HEK293 (cell line): ENCODE data around the gene LKAAEAR1.

Experiments used
- CTCF ChIA-PET: fragments of 350-600 bp; formaldehyde crosslinking; extraction: SDS; loops from one replicate; lab custom pipeline; 2021; ENCODE audit warnings: antibody characterized with exemption; lab: Yijun Ruan, JAX
- POLR2A ChIA-PET: fragments of 300-600 bp; formaldehyde crosslinking; extraction: SDS; loops from one replicate; lab custom pipeline; 2020; ENCODE audit warnings: antibody characterized with exemption, inconsistent platforms; lab: Yijun Ruan, JAX
- H3K27ac ChIP-seq: fragments of 200-500 bp; sonication (Bioruptor generic); 2 replicates; pipeline ENCODE4 v1.5.1; 2014; ENCODE audit warnings: low read depth, low read length, control low read depth, inconsistent platforms; ENCODE audit errors: extremely low read depth
- H3K36me3 ChIP-seq, 2 experiments: fragments of 200-500 bp in 1 of 2; sonication (Bioruptor generic) in 1 of 2; 1 replicate in 1 of 2; 2 replicates in 1 of 2; pipeline ENCODE4 v1.5.1; 2014 to 2017; ENCODE audit warnings: inconsistent platforms in 2 of 2, low read length in 2 of 2; ENCODE audit not compliant: control insufficient read depth in 2 of 2, insufficient read depth in 1 of 2
- H3K4me1 ChIP-seq: fragments of 200-500 bp; sonication (Bioruptor generic); 2 replicates; pipeline ENCODE4 v1.5.1; 2014; ENCODE audit warnings: mild to moderate bottlenecking, low read length, inconsistent platforms; ENCODE audit not compliant: control insufficient read depth, insufficient read depth
- H3K4me3 ChIP-seq: 2 replicates; pipeline ENCODE4 v1.5.1; 2011; ENCODE audit warnings: low read depth, mild to moderate bottlenecking, control low read depth, low read length, moderate library complexity
- H3K9me3 ChIP-seq: fragments of 200-500 bp; sonication (Bioruptor generic); 2 replicates; pipeline ENCODE4 v1.5.1; 2014; ENCODE audit warnings: low read depth, low read length, inconsistent platforms; ENCODE audit not compliant: control insufficient read depth, insufficient read depth
- GLIS2 ChIP-seq: fragments of 450-650 bp; formaldehyde crosslinking; IDR thresholded peaks from 2 replicates; pipeline ENCODE4 v1.5.1; 2016; ENCODE audit warnings: missing biosample characterization, missing genetic modification characterization
- KLF16 ChIP-seq: fragments of 450-650 bp; formaldehyde crosslinking; IDR thresholded peaks from 2 replicates; pipeline ENCODE4 v1.5.1; 2017; ENCODE audit warnings: missing biosample characterization, missing genetic modification characterization
- KLF8 ChIP-seq: fragments of 450-650 bp; formaldehyde crosslinking; IDR thresholded peaks from 2 replicates; pipeline ENCODE4 v1.5.1; 2016; ENCODE audit warnings: missing biosample characterization, missing genetic modification characterization
- PATZ1 ChIP-seq: fragments of 450-650 bp; formaldehyde crosslinking; IDR thresholded peaks from 2 replicates; pipeline ENCODE4 v1.5.1; 2016; ENCODE audit warnings: missing biosample characterization, missing genetic modification characterization
- SP7 ChIP-seq: fragments of 450-650 bp; formaldehyde crosslinking; IDR thresholded peaks from 2 replicates; pipeline ENCODE4 v1.5.1; 2016; ENCODE audit warnings: missing biosample characterization, missing genetic modification characterization
- ZBTB17 ChIP-seq: fragments of 450-650 bp; formaldehyde crosslinking; IDR thresholded peaks from 2 replicates; pipeline ENCODE4 v1.5.1; 2016; ENCODE audit warnings: missing biosample characterization, missing genetic modification characterization
- ZBTB48 ChIP-seq: fragments of 450-650 bp; formaldehyde crosslinking; IDR thresholded peaks from 2 replicates; pipeline ENCODE4 v1.5.1; 2016; ENCODE audit warnings: missing biosample characterization, missing genetic modification characterization
- ZBTB6 ChIP-seq: fragments of 450-650 bp; formaldehyde crosslinking; IDR thresholded peaks from 2 replicates; pipeline ENCODE4 v1.5.1; 2017; ENCODE audit warnings: missing biosample characterization, missing genetic modification characterization
- ZFP37 ChIP-seq: fragments of 450-650 bp; formaldehyde crosslinking; IDR thresholded peaks from 2 replicates; pipeline ENCODE4 v1.5.1; 2016; ENCODE audit warnings: missing biosample characterization, missing genetic modification characterization
- ZIC2 ChIP-seq: fragments of 450-650 bp; formaldehyde crosslinking; IDR thresholded peaks from 2 replicates; pipeline ENCODE4 v1.5.1; 2016; ENCODE audit warnings: missing biosample characterization, missing genetic modification characterization
- ZNF148 ChIP-seq: fragments of 450-650 bp; formaldehyde crosslinking; IDR thresholded peaks from 2 replicates; pipeline ENCODE4 v1.5.0; 2017; ENCODE audit warnings: missing biosample characterization, missing genetic modification characterization, borderline replicate concordance
- ZNF335 ChIP-seq: fragments of 450-650 bp; formaldehyde crosslinking; conservative IDR thresholded peaks from 2 replicates; pipeline ENCODE4 v1.5.1; 2016; ENCODE audit warnings: missing biosample characterization, missing genetic modification characterization
- ZNF394 ChIP-seq: fragments of 450-650 bp; formaldehyde crosslinking; IDR thresholded peaks from 2 replicates; pipeline ENCODE4 v1.5.1; 2016; ENCODE audit warnings: missing biosample characterization, missing genetic modification characterization, mild to moderate bottlenecking, moderate library complexity, borderline replicate concordance
- ZNF561 ChIP-seq: fragments of 450-650 bp; IDR thresholded peaks from 2 replicates; pipeline ENCODE4 v1.5.1; 2018; ENCODE audit warnings: missing biosample characterization, missing genetic modification characterization, borderline replicate concordance
- ZNF610 ChIP-seq: fragments of 450-650 bp; formaldehyde crosslinking; IDR thresholded peaks from 2 replicates; pipeline ENCODE4 v1.5.1; 2016; ENCODE audit warnings: missing biosample characterization, missing genetic modification characterization, borderline replicate concordance
- ZNF677 ChIP-seq: fragments of 450-650 bp; IDR thresholded peaks from 2 replicates; pipeline ENCODE4 v1.5.0; 2018; ENCODE audit warnings: missing biosample characterization, mild to moderate bottlenecking, missing genetic modification characterization, moderate library complexity
- ZNF692 ChIP-seq: fragments of 450-650 bp; formaldehyde crosslinking; IDR thresholded peaks from 2 replicates; pipeline ENCODE4 v1.5.1; 2016; ENCODE audit warnings: missing biosample characterization, missing genetic modification characterization
- ZNF707 ChIP-seq: fragments of 450-650 bp; formaldehyde crosslinking; IDR thresholded peaks from 2 replicates; pipeline ENCODE4 v1.5.1; 2016; ENCODE audit warnings: missing biosample characterization, missing genetic modification characterization
- ZNF830 ChIP-seq: fragments of 450-650 bp; IDR thresholded peaks from 2 replicates; pipeline ENCODE4 v1.5.0; 2018; ENCODE audit warnings: missing biosample characterization, missing genetic modification characterization, low read depth, mild to moderate bottlenecking, moderate library complexity
- ZSCAN30 ChIP-seq: fragments of 450-650 bp; IDR thresholded peaks from 2 replicates; pipeline ENCODE4 v1.5.1; 2018; ENCODE audit warnings: missing biosample characterization, mild to moderate bottlenecking, missing genetic modification characterization, moderate library complexity
- ZXDB ChIP-seq: fragments of 450-650 bp; formaldehyde crosslinking; IDR thresholded peaks from 2 replicates; pipeline ENCODE4 v1.5.1; 2016; ENCODE audit warnings: missing biosample characterization, missing genetic modification characterization
- TF ChIP-seq, protein P1 (sequence below): fragments of 450-650 bp; formaldehyde crosslinking; optimal IDR thresholded peaks from 2 replicates; pipeline ENCODE3; 2016; ENCODE audit warnings: missing biosample characterization, mild to moderate bottlenecking, missing genetic modification characterization

The LKAAEAR1 gene

GRCh38 chr20:64063389-64064144 is 20.6 kb downstream of the LKAAEAR1 start (continued):
- TF ChIP-seq ZBTB6 (tag by site-specific recombination) (no peak), ZNF148 (tag by site-specific recombination) (no peak)

GRCh38 chr20:64062596-64063388 is 21.4 kb downstream of the LKAAEAR1 start, which contains the start of gene TCEA2:
TSS of gene TCEA2 (plus strand) at chr20:64063198. CDS start at chr20:64063313, 115 bp downstream.
- no peaks in the 10 kb centered on the region for H3K4me1 ChIP-seq
- H3K27ac ChIP-seq, result peak within 1 kb of the TSS; percentile 79
- H3K9me3 ChIP-seq, result no peaks in the 10 kb centered on the region
- ChIA-PET CTCF (interaction anchor here (0.6 to 1.5 kb wide), 7 partner anchors 8 to 299 kb away, joined by 3 to 5 read pairs (median 4); partner anchors contain the start of gene PRPF6), POLR2A (interaction anchor here (0.6 to 1.5 kb wide), 13 partner anchors 9 to 421 kb away, joined by 3 to 16 read pairs (median 5); partner anchors contain the start of genes OPRL1, PRPF6, RGS19 and SAMD10)
- H3K4me3 ChIP-seq, result peak within 1 kb of the TSS; percentile 80
- H3K36me3 ChIP-seq, result no peaks in the 10 kb centered on the region
- peak; percentile 82 for TF ChIP-seq ZBTB17 (tag by site-specific recombination)
- peak; percentile 59 for TF ChIP-seq PATZ1 (tag by site-specific recombination)
- peak; percentile 53; the same call in 1 of the 2 replicates for TF ChIP-seq ZNF677
- no peak; the same call in 1 of the 2 replicates for TF ChIP-seq ZNF394 (tag by site-specific recombination)
- peak; percentile 44; the same call in 1 of the 2 replicates for TF ChIP-seq ZBTB48 (tag by site-specific recombination)
- TF ChIP-seq ZNF335, result peak; percentile 85
- TF ChIP-seq ZNF561 (tag by site-specific recombination), result no peak; the same call in none of the 2 replicates
- TF ChIP-seq KLF16, result peak; percentile 50
- 0 out of 2 replicates have a peak, but pooled peaks have one; percentile 18 for TF ChIP-seq ZFP37 (tag by site-specific recombination)
- no peak for TF ChIP-seq ZNF610 (tag by site-specific recombination)
- peak; percentile 72 for TF ChIP-seq ZBTB6 (tag by site-specific recombination)
- no peak for TF ChIP-seq ZNF830 (tag by site-specific recombination)
- TF ChIP-seq SP7 (tag by site-specific recombination), result peak; percentile 71
- TF ChIP-seq ZNF707, result no peak
- peak; percentile 77 for TF ChIP-seq GLIS2 (tag by site-specific recombination)
- TF ChIP-seq ZXDB (tag by site-specific recombination), result peak; percentile 81
- peak; percentile 93 for TF ChIP-seq ZIC2 (tag by site-specific recombination)
- TF ChIP-seq, protein P1, sequence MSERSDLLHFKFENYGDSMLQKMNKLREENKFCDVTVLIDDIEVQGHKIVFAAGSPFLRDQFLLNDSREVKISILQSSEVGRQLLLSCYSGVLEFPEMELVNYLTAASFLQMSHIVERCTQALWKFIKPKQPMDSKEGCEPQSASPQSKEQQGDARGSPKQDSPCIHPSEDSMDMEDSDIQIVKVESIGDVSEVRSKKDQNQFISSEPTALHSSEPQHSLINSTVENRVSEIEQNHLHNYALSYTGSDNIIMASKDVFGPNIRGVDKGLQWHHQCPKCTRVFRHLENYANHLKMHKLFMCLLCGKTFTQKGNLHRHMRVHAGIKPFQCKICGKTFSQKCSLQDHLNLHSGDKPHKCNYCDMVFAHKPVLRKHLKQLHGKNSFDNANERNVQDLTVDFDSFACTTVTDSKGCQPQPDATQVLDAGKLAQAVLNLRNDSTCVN (tag by site-specific recombination), result peak; percentile 92
- peak; percentile 14; the same call in 1 of the 2 replicates for TF ChIP-seq ZSCAN30 (tag by site-specific recombination)
- TF ChIP-seq KLF8 (tag by site-specific recombination), result peak; percentile 96
- peak; percentile 86 for TF ChIP-seq ZNF692 (tag by site-specific recombination)
